HEK293T (cell line): Measurements from ENCODE around the gene EGFR.

Source experiments
- NFRKB ChIP-seq: fragments of 450-650 bp; IDR thresholded peaks from 2 replicates; pipeline ENCODE4 v1.6.1; 2016; ENCODE audit warnings: mild to moderate bottlenecking, moderate library complexity
- SUZ12 ChIP-seq: fragments of 450-650 bp; IDR thresholded peaks from 2 replicates; pipeline ENCODE4 v1.6.1; 2016; ENCODE audit warnings: mild to moderate bottlenecking

- TF ChIP-seq SUZ12: no peak
- no peak for TF ChIP-seq NFRKB
Measured at GRCh38 chr7:54995610-54996363, 23.0 kb upstream of the EGFR start.
